Dendritic cell treated with granulocyte-macrophage colony-stimulating factor and Interleukin-4, amounts not matched to agents 40 ng/mL and 50 ng/mL, for 4 days (primary cell): Measurements from ENCODE around the gene RPIA.

Experiments
- H3K27ac Mint-ChIP-seq: one replicate; pipeline ENCODE4 v1.8.0; 2022; ENCODE audit warnings: mild to moderate bottlenecking, mixed read lengths
- H3K27me3 Mint-ChIP-seq: one replicate; pipeline ENCODE4 v1.8.0; 2022; ENCODE audit warnings: mild to moderate bottlenecking, mixed read lengths
- H3K36me3 Mint-ChIP-seq: one replicate; pipeline ENCODE4 v1.8.0; 2022; ENCODE audit warnings: low read depth, mixed read lengths
- H3K4me1 Mint-ChIP-seq: one replicate; pipeline ENCODE4 v1.8.0; 2022; ENCODE audit warnings: low read depth, mixed read lengths
- H3K4me3 Mint-ChIP-seq: one replicate; pipeline ENCODE4 v1.8.0; 2022; ENCODE audit warnings: mild to moderate bottlenecking, moderate library complexity, mixed read lengths
- H3K9me3 Mint-ChIP-seq: one replicate; pipeline ENCODE4 v1.8.0; 2022; ENCODE audit warnings: mixed read lengths
- intact Hi-C: fragments of 100-400 bp; cut with micrococcal nuclease; formaldehyde crosslinking; loops from one replicate; pipeline ENCODE4 v1.15.0; 2022

RPIA gene

DNA sequence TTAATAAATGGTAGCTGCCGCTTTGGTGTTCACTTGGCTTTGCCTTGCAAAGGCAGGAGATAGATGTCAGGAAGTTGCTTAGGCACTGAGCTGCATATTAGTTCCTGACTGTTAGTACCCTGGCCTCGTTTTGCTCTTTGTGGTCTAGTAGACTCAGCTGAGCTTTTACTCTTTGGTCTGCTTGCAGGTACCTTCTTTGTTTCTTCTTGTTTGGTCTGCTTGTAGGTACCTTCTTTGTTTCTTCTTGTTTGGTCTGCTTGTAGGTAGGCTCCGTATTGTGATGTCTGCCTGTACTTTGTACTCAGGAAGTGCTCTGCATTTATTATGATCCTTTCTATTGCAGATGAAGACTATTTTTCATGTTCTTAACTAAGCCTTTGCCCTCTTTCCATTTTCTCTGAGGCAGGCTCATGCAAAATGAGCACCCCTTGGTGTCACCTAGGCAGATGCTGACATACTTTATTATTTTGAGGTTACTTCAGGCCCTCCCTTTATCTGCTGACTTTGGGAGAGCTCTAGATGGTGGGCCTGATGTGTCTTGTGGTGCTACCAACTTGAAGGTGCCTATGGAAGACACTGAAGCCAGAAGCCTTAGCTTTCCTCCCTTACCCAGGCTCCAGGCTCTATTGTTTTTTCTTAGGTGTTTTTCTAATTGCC is 6.0 kb downstream of the RPIA start:
- Mint-ChIP-seq H3K9me3 (peaks cover 6% of the 10 kb centered on the region), H3K36me3 (peaks cover 30% of the 10 kb centered on the region), H3K4me1 (peaks cover 26% of the 10 kb centered on the region), H3K4me3 (no peak overlapping the region), H3K27ac (peak overlapping the region; percentile 8), H3K27me3 (no peaks in the 10 kb centered on the region)
- intact Hi-C loops, result no loop called here

DNA sequence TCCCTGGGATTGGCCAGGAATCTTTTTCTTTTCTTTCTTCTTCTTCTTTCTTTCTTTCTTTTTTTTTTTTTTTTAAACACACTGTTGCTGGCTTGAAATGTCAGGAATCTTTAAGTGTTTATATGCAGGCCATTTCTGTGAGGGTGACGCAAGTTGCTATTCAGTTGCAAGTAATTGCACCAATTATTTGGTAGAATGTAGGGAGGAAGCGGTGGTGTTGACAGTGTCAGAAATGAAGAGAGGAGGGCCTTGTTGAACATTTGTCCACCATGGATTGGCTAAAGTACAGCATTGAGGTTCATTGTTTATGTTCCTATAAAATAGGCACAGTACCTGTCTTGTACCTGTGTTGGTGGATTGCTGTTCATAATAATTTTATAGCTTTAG is 6.5 kb downstream of the RPIA start:
- Mint-ChIP-seq H3K36me3 (peaks cover 35% of the 10 kb centered on the region), H3K9me3 (peaks cover 9% of the 10 kb centered on the region), H3K27ac (peak overlapping the region; percentile 8), H3K27me3 (no peaks in the 10 kb centered on the region), H3K4me1 (peaks cover 21% of the 10 kb centered on the region), H3K4me3 (no peak overlapping the region)
- intact Hi-C loops, result no loop called here

DNA sequence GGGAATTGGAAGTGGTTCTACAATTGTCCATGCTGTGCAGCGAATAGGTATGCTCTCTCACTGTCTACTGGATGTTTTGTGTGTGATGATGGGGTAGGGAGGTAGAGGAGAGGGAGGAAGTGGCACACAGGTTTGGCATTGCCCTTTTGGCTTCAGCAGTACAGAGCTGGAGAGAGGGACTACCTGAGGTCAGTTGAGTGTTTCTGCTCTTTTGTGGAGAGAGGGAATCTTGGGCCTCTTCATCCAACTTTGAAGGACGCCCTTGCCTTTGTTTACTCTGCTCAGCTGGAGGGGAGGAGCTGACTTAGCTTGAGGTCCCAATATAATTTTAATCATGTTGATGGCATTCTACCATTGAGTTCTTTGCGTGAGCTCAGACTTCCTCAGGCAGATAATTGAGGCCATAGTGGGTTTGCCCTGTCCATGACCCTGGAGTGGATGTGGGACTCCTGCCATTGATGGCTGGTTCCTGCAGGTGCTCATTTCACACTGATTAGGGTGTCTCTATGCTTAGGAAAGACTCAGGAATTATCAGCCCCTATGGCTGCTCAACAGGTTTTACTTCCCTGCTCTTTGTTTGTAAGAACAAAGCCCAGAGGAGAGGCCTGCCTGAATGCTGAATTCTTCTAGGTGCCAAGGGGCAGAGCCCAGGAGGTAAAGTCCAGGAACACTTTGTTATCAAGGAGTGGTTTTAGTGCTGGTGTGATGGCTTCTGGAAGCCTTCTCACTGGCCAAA is 7.2 kb downstream of the RPIA start:
- intact Hi-C loops, result no loop called here
- Mint-ChIP-seq H3K4me1 (peaks cover 16% of the 10 kb centered on the region), H3K27ac (no peak overlapping the region), H3K27me3 (no peaks in the 10 kb centered on the region), H3K4me3 (no peak overlapping the region), H3K36me3 (peaks cover 41% of the 10 kb centered on the region), H3K9me3 (peaks cover 12% of the 10 kb centered on the region)

DNA sequence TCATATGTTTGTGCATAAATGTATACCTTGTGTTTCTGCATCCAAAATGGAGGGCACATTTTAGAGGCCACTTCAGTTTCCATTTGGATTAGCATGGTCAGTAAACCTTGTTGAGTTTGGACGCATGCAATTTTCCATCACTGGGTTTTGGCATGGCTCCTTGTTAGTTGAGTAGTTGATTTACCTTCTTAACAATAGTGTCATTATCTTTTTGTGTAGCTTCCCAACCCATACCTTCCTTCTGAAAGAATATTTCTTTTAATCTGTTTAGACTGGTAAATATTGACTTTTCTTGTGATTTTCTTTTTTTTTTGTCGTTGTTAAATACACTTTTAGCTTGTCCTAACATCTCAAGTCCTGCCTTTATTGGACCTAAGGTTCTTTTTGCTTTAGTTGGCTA is 15.5 kb downstream of the RPIA start:
- Mint-ChIP-seq H3K36me3 (peaks cover 31% of the 10 kb centered on the region), H3K9me3 (peaks cover 23% of the 10 kb centered on the region), H3K27me3 (no peaks in the 10 kb centered on the region), H3K27ac (no peak overlapping the region), H3K4me1 (no peaks in the 10 kb centered on the region), H3K4me3 (no peak overlapping the region)
- intact Hi-C loops, result no loop called here

DNA sequence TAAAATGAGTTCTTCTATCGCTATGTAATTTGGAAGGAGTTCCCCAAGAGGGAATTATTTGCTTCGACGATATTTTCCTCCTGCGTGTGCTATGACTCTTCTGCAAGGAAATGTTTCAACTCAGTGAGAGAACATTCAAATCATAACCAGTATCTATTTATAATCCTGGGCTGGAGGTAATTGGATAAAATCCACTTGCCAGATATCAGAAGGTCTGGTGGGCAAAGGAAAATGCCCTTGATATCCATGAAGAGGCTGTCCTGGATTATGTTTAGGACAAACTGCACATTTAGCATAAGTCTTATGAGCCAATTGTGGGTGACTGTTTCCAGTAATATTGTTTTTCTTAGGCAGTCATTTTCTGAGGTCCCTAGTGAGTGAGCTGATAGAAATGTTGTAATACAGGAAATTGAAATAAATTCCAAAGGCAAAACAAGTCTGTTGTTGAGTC is 17.7 kb downstream of the RPIA start:
- intact Hi-C loops, result no loop called here
- Mint-ChIP-seq H3K27me3 (no peaks in the 10 kb centered on the region), H3K36me3 (peaks cover 27% of the 10 kb centered on the region)

DNA sequence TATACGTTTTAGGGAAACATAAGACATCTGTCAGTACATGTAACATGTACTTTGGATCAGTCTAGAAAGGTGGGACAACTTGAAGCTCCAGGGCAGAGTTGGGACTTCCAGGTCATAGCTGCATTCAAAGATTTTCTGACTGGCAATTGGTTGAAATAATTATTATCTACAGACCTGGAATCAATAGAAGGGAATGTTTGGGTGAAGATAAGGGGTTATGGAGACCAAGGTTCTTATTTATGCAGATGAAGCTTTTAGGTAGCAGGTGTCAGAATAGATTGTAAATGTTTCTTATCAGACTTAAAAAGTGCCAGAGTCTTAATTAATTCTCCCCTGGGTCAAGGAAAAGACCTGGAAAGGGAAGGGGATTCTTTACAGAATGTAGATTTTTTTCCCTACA is 19.8 kb downstream of the RPIA start:
- Mint-ChIP-seq H3K9me3 (no peaks in the 10 kb centered on the region), H3K27me3 (no peaks in the 10 kb centered on the region), H3K36me3 (peaks cover 20% of the 10 kb centered on the region), H3K27ac (no peak overlapping the region), H3K4me3 (no peak overlapping the region), H3K4me1 (peaks cover 6% of the 10 kb centered on the region)
- intact Hi-C loops, result no loop called here

More for the DNA sequence above, 17.7 kb downstream of the RPIA start:
- no peak overlapping the region for H3K4me3 Mint-ChIP-seq
- H3K9me3 Mint-ChIP-seq, result peaks cover 7% of the 10 kb centered on the region
- H3K4me1 Mint-ChIP-seq, result no peaks in the 10 kb centered on the region
- H3K27ac Mint-ChIP-seq, result no peak overlapping the region

DNA sequence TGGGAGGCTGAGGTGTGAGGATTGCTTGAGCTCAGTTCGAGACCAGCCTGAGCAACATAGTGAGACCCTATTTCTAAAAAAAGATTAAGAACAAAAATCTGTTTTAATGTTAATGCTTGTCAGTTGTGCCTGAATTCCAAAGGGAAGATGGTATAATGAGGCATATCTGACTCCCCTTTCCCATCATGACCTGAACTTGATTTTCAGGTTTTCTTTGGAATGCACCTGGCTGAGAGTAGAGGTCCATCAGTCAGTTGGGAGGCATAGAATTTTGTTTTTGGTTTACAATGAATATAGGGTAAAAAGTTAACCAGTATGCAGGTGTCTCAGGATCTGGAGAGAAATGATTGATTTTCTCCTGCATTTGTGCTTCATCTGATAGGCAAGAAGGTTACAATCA is 20.4 kb downstream of the RPIA start:
- Mint-ChIP-seq H3K9me3 (peaks cover 4% of the 10 kb centered on the region), H3K4me3 (no peak overlapping the region), H3K36me3 (peaks cover 20% of the 10 kb centered on the region), H3K27me3 (no peaks in the 10 kb centered on the region), H3K4me1 (peaks cover 6% of the 10 kb centered on the region), H3K27ac (no peak overlapping the region)
- intact Hi-C loops, result no loop called here

DNA sequence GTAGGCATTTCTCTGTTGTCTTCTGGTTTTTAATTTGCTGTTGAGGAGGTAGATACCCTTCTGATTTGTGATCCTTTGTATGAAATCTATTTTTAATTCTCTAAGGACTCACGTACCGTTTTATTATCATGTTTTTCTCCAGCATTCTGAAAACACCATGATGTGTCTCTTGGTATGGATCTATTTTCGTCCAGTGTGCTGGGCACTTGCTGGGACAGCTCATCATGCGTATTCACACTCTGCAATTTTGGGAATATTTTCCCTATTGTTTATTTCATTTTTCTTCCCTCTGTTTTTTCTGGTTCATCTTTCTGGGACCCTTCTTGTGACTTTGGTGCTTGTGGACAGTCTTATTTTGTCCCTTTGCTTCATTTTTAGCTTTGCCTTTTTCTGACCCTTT is 21.9 kb downstream of the RPIA start:
- Mint-ChIP-seq H3K4me1 (peaks cover 6% of the 10 kb centered on the region), H3K4me3 (no peak overlapping the region), H3K9me3 (peaks cover 18% of the 10 kb centered on the region), H3K36me3 (peaks cover 25% of the 10 kb centered on the region), H3K27me3 (no peaks in the 10 kb centered on the region), H3K27ac (no peak overlapping the region)
- intact Hi-C loops, result no loop called here

DNA sequence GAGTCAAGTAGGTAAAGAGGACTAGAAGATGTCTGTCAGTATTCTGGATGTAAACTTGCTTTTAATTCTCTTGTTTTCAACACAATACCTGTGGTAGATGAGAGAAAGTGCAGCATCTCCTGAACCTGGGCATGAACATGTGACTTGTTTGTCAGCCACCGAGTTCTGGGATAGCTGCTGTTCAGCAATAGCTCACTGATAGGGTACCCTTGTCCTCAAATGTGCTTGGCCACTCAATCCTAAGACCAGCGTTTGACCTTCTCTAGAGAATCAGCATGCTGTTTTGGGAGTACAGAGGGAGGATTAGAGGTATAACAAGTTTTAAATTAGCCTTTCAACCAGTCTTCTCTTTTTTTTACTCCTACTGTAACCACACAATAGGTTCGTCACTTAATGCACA is 23.2 kb downstream of the RPIA start:
- Mint-ChIP-seq H3K36me3 (peaks cover 25% of the 10 kb centered on the region), H3K4me1 (peaks cover 6% of the 10 kb centered on the region), H3K27ac (no peak overlapping the region), H3K9me3 (peaks cover 18% of the 10 kb centered on the region), H3K4me3 (no peak overlapping the region), H3K27me3 (no peaks in the 10 kb centered on the region)
- intact Hi-C loops, result no loop called here

DNA sequence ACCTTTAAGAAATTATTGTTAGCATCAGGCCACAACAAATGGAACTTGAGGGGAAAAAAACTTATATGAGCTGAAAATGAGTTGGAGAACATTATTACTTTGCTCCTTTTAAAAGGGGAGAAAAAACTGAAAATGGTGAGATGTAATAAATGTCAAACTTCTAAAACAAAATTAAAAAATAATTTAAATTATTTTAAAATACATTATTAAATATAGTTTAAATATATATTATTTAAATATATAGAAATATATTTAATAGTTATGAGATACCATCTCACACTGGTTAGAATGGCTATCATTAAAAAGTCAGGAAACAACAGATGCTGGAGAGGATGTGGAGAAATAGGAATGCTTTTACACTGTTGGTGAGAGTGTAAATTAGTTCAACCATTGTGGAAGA is 28.9 kb downstream of the RPIA start:
- intact Hi-C loops, result no loop called here
- H3K4me1 Mint-ChIP-seq, result no peaks in the 10 kb centered on the region
- H3K27ac Mint-ChIP-seq, result no peak overlapping the region
- H3K4me3 Mint-ChIP-seq, result no peak overlapping the region
- peaks cover 18% of the 10 kb centered on the region for H3K9me3 Mint-ChIP-seq
- H3K27me3 Mint-ChIP-seq, result no peaks in the 10 kb centered on the region
- H3K36me3 Mint-ChIP-seq, result peaks cover 5% of the 10 kb centered on the region

DNA sequence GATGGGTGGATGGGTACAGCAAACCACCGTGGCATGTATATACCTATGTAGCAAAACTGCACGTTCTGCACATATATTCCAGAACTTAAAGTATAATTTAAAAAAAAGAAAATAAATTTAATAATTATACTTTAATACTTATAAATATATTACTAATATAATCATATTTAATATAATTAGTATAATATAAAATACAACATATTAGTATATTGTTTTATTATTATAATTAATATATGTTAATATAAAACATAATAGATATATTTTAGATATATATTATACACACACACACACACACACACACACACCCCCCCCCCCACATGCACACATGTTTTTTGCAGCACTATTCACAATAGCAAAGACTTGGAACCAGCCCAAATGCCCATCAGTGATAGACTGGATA is 29.8 kb downstream of the RPIA start:
- H3K4me3 Mint-ChIP-seq, result no peak overlapping the region
- H3K4me1 Mint-ChIP-seq, result no peaks in the 10 kb centered on the region
- H3K9me3 Mint-ChIP-seq, result peaks cover 18% of the 10 kb centered on the region
- intact Hi-C loops, result no loop called here
- H3K27ac Mint-ChIP-seq, result no peak overlapping the region
- H3K27me3 Mint-ChIP-seq, result no peaks in the 10 kb centered on the region
- H3K36me3 Mint-ChIP-seq, result peaks cover 5% of the 10 kb centered on the region

DNA sequence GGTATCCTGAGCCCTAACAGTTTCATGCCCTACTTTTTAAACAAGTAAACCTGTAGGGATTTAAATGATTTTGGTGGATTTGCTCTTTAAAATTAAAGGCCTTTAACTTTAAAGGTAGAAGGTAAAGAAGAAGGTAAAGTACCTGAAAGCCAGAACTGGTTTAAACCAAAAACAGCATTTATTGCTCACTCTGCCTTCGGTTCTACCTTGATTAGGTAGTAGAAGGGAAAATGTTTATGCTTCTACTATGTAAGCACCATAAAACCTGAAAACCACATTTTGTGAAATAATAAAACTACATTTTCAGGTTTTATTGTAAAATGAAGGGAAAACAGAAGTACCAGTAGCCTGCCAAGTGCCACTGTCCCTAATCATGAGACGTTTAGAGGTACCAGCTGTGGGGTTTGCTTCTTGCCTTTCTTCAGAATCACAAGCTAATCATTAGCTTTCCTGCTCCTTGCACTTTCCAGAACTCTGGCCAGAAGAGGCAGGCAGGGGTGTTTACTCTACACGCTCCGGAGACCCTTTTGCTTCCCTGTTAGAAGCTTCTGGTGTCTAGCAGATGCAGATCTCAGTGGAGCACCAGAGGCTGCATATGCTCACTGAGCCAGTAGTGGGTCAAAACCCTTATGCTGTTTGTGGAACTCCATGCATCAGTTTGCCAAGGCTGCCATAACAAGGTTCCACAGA is 33.3 kb downstream of the RPIA start:
- peaks cover 14% of the 10 kb centered on the region for H3K4me1 Mint-ChIP-seq
- intact Hi-C loops, result no loop called here
- H3K9me3 Mint-ChIP-seq, result no peaks in the 10 kb centered on the region
- H3K27me3 Mint-ChIP-seq, result no peaks in the 10 kb centered on the region
- no peak overlapping the region for H3K27ac Mint-ChIP-seq
- peaks cover 7% of the 10 kb centered on the region for H3K36me3 Mint-ChIP-seq
- H3K4me3 Mint-ChIP-seq, result no peak overlapping the region

DNA sequence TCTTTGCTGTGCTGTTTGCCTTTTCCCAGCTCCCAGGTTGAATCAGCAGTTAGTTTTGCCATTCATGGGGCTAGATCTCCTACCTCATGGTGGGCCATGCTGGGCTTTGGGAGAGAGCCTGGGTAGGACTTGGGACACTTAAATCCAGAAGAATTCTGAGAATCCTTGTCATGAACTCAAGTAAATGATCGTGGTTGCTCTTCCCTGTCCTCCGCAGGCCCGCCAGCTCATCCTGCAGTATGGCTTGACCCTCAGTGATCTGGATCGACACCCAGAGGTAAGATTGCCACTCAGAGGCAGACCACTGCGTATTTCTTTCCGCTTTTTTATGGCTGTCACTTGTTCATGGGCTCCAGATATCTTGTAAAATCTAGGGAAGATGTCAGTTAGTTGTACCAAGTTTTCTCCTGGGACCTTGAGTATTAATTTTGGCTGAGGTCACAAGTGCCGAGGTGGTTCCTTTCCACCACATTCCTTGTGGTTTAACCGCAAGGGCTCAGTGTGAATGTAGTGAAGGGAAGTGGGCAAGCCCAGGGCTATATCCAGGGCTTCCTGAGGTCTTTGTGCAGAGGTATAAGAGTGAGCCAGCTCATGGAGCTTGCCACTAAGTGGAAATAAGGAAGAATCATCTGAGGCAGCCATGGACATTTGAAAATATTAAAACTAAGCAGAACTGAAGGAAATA is 37.7 kb downstream of the RPIA start:
- H3K27ac Mint-ChIP-seq, result no peak overlapping the region
- intact Hi-C loops, result no loop called here
- no peaks in the 10 kb centered on the region for H3K27me3 Mint-ChIP-seq
- H3K36me3 Mint-ChIP-seq, result peaks cover 14% of the 10 kb centered on the region
- no peaks in the 10 kb centered on the region for H3K9me3 Mint-ChIP-seq
- H3K4me3 Mint-ChIP-seq, result no peak overlapping the region
- H3K4me1 Mint-ChIP-seq, result peaks cover 14% of the 10 kb centered on the region
